ENCODE results near the gene ALKBH4.
"Not testable (repeated sequence)": the region's sequence is repeated elsewhere in the genome, so short reads cannot be mapped to it uniquely, and the experiment has no call there.

Gene ALKBH4

GRCh38 chr7:102463841-102464576 lies 654 bp downstream of the ALKBH4 start:
- WGBS: 18% methylated on average over 23 of the region's 24 CpGs
- peak overlapping the region; percentile 77 for H3K27ac ChIP-seq (ENCODE audit: low read depth, low read length)
- no peaks in the 10 kb centered on the region for H3K9me3 ChIP-seq (ENCODE audit: insufficient read depth, low read depth, low read length)
- H3K9ac ChIP-seq (ENCODE audit: low read depth, low read length): peak overlapping the region; percentile 94
- peaks cover 11% of the 10 kb centered on the region for H3K36me3 ChIP-seq (ENCODE audit: insufficient read depth, low read length)
- no peaks in the 10 kb centered on the region for H3K4me1 ChIP-seq (ENCODE audit: insufficient read depth, low read length)
- H3K4me3 ChIP-seq (ENCODE audit: low read length): peak overlapping the region; percentile 99
- no peaks in the 10 kb centered on the region for H3K27me3 ChIP-seq (ENCODE audit: insufficient read depth, low read length)

- Histone ChIP-seq H3K36me3 (ENCODE audit: insufficient read depth, low read length) (peaks cover 36% of the 10 kb centered on the region), H3K27me3 (ENCODE audit: insufficient read depth, low read length) (no peaks in the 10 kb centered on the region), H3K4me1 (ENCODE audit: insufficient read depth, low read length) (no peaks in the 10 kb centered on the region), H3K9ac (ENCODE audit: low read depth, low read length) (no peak overlapping the region), H3K9me3 (ENCODE audit: insufficient read depth, low read depth, low read length) (no peaks in the 10 kb centered on the region), H3K4me3 (ENCODE audit: low read length) (no peak overlapping the region), H3K27ac (ENCODE audit: low read depth, low read length) (no peak overlapping the region)
- 94% methylated on average over 8 of the region's 8 CpGs for WGBS
Measured at GRCh38 chr7:102460467-102460866, 4.2 kb downstream of the ALKBH4 start.

- Histone ChIP-seq H3K4me1 (ENCODE audit: insufficient read depth, low read length) (no peaks in the 10 kb centered on the region), H3K36me3 (ENCODE audit: insufficient read depth, low read length) (peaks cover 36% of the 10 kb centered on the region), H3K4me3 (ENCODE audit: low read length) (no peak overlapping the region), H3K9ac (ENCODE audit: low read depth, low read length) (no peak overlapping the region), H3K27me3 (ENCODE audit: insufficient read depth, low read length) (no peaks in the 10 kb centered on the region), H3K9me3 (ENCODE audit: insufficient read depth, low read depth, low read length) (no peaks in the 10 kb centered on the region), H3K27ac (ENCODE audit: low read depth, low read length) (no peak overlapping the region)
- WGBS: 95% methylated on average over 24 of the region's 24 CpGs
Measured at GRCh38 chr7:102459221-102459844, 5.3 kb downstream of the ALKBH4 start.

GRCh38 chr7:102457352-102457924 lies 7.2 kb downstream of the ALKBH4 start:
- 95% methylated on average over 40 of the region's 40 CpGs for WGBS

GRCh38 chr7:102456327-102456726 lies 8.3 kb downstream of the ALKBH4 start:
- Histone ChIP-seq H3K9ac (ENCODE audit: low read depth, low read length) (no peak overlapping the region), H3K36me3 (ENCODE audit: insufficient read depth, low read length) (peaks cover 36% of the 10 kb centered on the region), H3K27me3 (ENCODE audit: insufficient read depth, low read length) (no peaks in the 10 kb centered on the region), H3K4me3 (ENCODE audit: low read length) (no peak overlapping the region), H3K4me1 (ENCODE audit: insufficient read depth, low read length) (peaks cover 6% of the 10 kb centered on the region; the same call in 1 of the 2 replicates), H3K9me3 (ENCODE audit: insufficient read depth, low read depth, low read length) (no peaks in the 10 kb centered on the region), H3K27ac (ENCODE audit: low read depth, low read length) (no peak overlapping the region)
- 95% methylated on average over 10 of the region's 10 CpGs for WGBS

More at GRCh38 chr7:102457352-102457924, 7.2 kb downstream of the ALKBH4 start:
- no peaks in the 10 kb centered on the region for H3K9me3 ChIP-seq (ENCODE audit: insufficient read depth, low read depth, low read length)
- no peak overlapping the region for H3K4me3 ChIP-seq (ENCODE audit: low read length)
- peaks cover 36% of the 10 kb centered on the region for H3K36me3 ChIP-seq (ENCODE audit: insufficient read depth, low read length)
- no peak overlapping the region for H3K9ac ChIP-seq (ENCODE audit: low read depth, low read length)
- no peaks in the 10 kb centered on the region for H3K27me3 ChIP-seq (ENCODE audit: insufficient read depth, low read length)
- no peak overlapping the region for H3K27ac ChIP-seq (ENCODE audit: low read depth, low read length)
- H3K4me1 ChIP-seq (ENCODE audit: insufficient read depth, low read length): no peaks in the 10 kb centered on the region

- H3K9me3 ChIP-seq (ENCODE audit: insufficient read depth, low read depth, low read length): no peaks in the 10 kb centered on the region
- no peaks in the 10 kb centered on the region for H3K27me3 ChIP-seq (ENCODE audit: insufficient read depth, low read length)
- no peak overlapping the region for H3K4me3 ChIP-seq (ENCODE audit: low read length)
- H3K9ac ChIP-seq (ENCODE audit: low read depth, low read length): no peak overlapping the region
- H3K4me1 ChIP-seq (ENCODE audit: insufficient read depth, low read length): peaks cover 8% of the 10 kb centered on the region; the same call in 1 of the 2 replicates
- WGBS: 93% methylated on average over 11 of the region's 11 CpGs
- no peak overlapping the region for H3K27ac ChIP-seq (ENCODE audit: low read depth, low read length)
- H3K36me3 ChIP-seq (ENCODE audit: insufficient read depth, low read length): peaks cover 36% of the 10 kb centered on the region
Measured at GRCh38 chr7:102455596-102455995, 9.1 kb downstream of the ALKBH4 start.

- not testable (repeated sequence) for H3K4me3 ChIP-seq (ENCODE audit: low read length); H3K9me3 ChIP-seq (ENCODE audit: insufficient read depth, low read depth, low read length); H3K9ac ChIP-seq (ENCODE audit: low read depth, low read length); H3K27ac ChIP-seq (ENCODE audit: low read depth, low read length); H3K27me3 ChIP-seq (ENCODE audit: insufficient read depth, low read length); H3K4me1 ChIP-seq (ENCODE audit: insufficient read depth, low read length)
- H3K36me3 ChIP-seq (ENCODE audit: insufficient read depth, low read length): peaks cover 36% of the 10 kb centered on the region
- WGBS: 94% methylated on average over 10 of the region's 10 CpGs
Measured at GRCh38 chr7:102454932-102455331, 9.7 kb downstream of the ALKBH4 start.

GRCh38 chr7:102454468-102454867 lies 10.2 kb downstream of the ALKBH4 start:
- Histone ChIP-seq H3K4me1 (ENCODE audit: insufficient read depth, low read length) (peaks cover 8% of the 10 kb centered on the region; the same call in 1 of the 2 replicates), H3K27me3 (ENCODE audit: insufficient read depth, low read length) (no peaks in the 10 kb centered on the region), H3K9me3 (ENCODE audit: insufficient read depth, low read depth, low read length) (no peaks in the 10 kb centered on the region), H3K9ac (ENCODE audit: low read depth, low read length) (no peak overlapping the region), H3K27ac (ENCODE audit: low read depth, low read length) (no peak overlapping the region), H3K36me3 (ENCODE audit: insufficient read depth, low read length) (peaks cover 34% of the 10 kb centered on the region), H3K4me3 (ENCODE audit: low read length) (no peak overlapping the region)
- 83% methylated on average over 12 of the region's 12 CpGs for WGBS

- WGBS: 96% methylated on average over 7 of the region's 7 CpGs
- Histone ChIP-seq H3K4me3 (ENCODE audit: low read length) (no peak overlapping the region), H3K9ac (ENCODE audit: low read depth, low read length) (no peak overlapping the region), H3K9me3 (ENCODE audit: insufficient read depth, low read depth, low read length) (no peaks in the 10 kb centered on the region), H3K4me1 (ENCODE audit: insufficient read depth, low read length) (peaks cover 8% of the 10 kb centered on the region; the same call in 1 of the 2 replicates), H3K27ac (ENCODE audit: low read depth, low read length) (no peak overlapping the region), H3K36me3 (ENCODE audit: insufficient read depth, low read length) (peaks cover 27% of the 10 kb centered on the region), H3K27me3 (ENCODE audit: insufficient read depth, low read length) (no peaks in the 10 kb centered on the region)
Measured at GRCh38 chr7:102453319-102453718, 11.3 kb downstream of the ALKBH4 start.

- Histone ChIP-seq H3K36me3 (ENCODE audit: insufficient read depth, low read length) (peaks cover 19% of the 10 kb centered on the region), H3K9me3 (ENCODE audit: insufficient read depth, low read depth, low read length) (no peaks in the 10 kb centered on the region), H3K9ac (ENCODE audit: low read depth, low read length) (no peak overlapping the region), H3K27me3 (ENCODE audit: insufficient read depth, low read length) (no peaks in the 10 kb centered on the region), H3K4me1 (ENCODE audit: insufficient read depth, low read length) (peaks cover 8% of the 10 kb centered on the region; the same call in 1 of the 2 replicates), H3K27ac (ENCODE audit: low read depth, low read length) (no peak overlapping the region), H3K4me3 (ENCODE audit: low read length) (no peak overlapping the region)
- WGBS: 98% methylated on average over 6 of the region's 6 CpGs
Measured at GRCh38 chr7:102452451-102452850, 12.2 kb downstream of the ALKBH4 start.

GRCh38 chr7:102451371-102452054 lies 13.2 kb downstream of the ALKBH4 start:
- WGBS: 68% methylated on average over 23 of the region's 23 CpGs
- Histone ChIP-seq H3K36me3 (ENCODE audit: insufficient read depth, low read length) (peaks cover 18% of the 10 kb centered on the region), H3K4me3 (ENCODE audit: low read length) (no peak overlapping the region), H3K4me1 (ENCODE audit: insufficient read depth, low read length) (peaks cover 8% of the 10 kb centered on the region; the same call in 1 of the 2 replicates), H3K27ac (ENCODE audit: low read depth, low read length) (no peak overlapping the region), H3K27me3 (ENCODE audit: insufficient read depth, low read length) (no peaks in the 10 kb centered on the region), H3K9ac (ENCODE audit: low read depth, low read length) (no peak overlapping the region), H3K9me3 (ENCODE audit: insufficient read depth, low read depth, low read length) (no peaks in the 10 kb centered on the region)

Measured in HUES64 (cell line).